Mesenteric fat pad (tissue), 1 donor: Measurements from ENCODE around the gene PRAMEF18. TPM values are rescaled to one million over a fixed set of nuclear protein-coding genes. Genes with fewer than 3 reads are reported as not detected.
"Not testable (repeated sequence)": the region's sequence is repeated elsewhere in the genome, so short reads cannot be mapped to it uniquely, and the experiment has no call there.

Source experiments
- DNase-seq: peaks from one replicate; pipeline ENCODE4 v3.0.0-alpha.2; 2020; ENCODE audit warnings: low spot score
- total RNA-seq: library from RNA; stranded (reverse); fragmentation: NEBNext Ultra II Directional; extraction: Animal tissue kit (Norgen Biotek cat#: 25700); gene quantifications from one replicate; pipeline ENCODE4 v1.2.1, GENCODE V29; 2021
- donor health status: DM: yes; HTN: yes; CAD: no.

The PRAMEF18 gene
- total RNA-seq, 1 donor from 2014 or later: not detected

GRCh38 chr1:13208712-13209111 lies 17.2 kb downstream of the PRAMEF18 start:
- DNase-seq: not testable (repeated sequence)

- DNase-seq: not testable (repeated sequence)
Observed at GRCh38 chr1:13201309-13201708, 24.6 kb downstream of the PRAMEF18 start, which contains the start of gene PRAMEF13. Gene PRAMEF13 (minus strand): TSS chr1:13201409. CDS start chr1:13199589, 1,820 bp downstream.

Other genes starting within 250 kb of the PRAMEF18 start
- not detected for gene PRAMEF27, start 169.6 kb downstream of the PRAMEF18 start, total RNA-seq
- not detected for gene HNRNPCL3, start 165.4 kb downstream of the PRAMEF18 start, total RNA-seq
- not detected for gene PRAMEF25, start 155.4 kb downstream of the PRAMEF18 start, total RNA-seq
- gene HNRNPCL2, start 109.3 kb downstream of the PRAMEF18 start, total RNA-seq: not detected
- not detected for gene PRAMEF26, start 70.1 kb downstream of the PRAMEF18 start, total RNA-seq
- not detected for gene HNRNPCL4, start 60.5 kb downstream of the PRAMEF18 start, total RNA-seq
- not detected for gene PRAMEF9, start 54.3 kb downstream of the PRAMEF18 start, total RNA-seq
- gene PRAMEF13, start 24.7 kb downstream of the PRAMEF18 start, total RNA-seq: not detected
- not detected for gene PRAMEF5, start 28.0 kb upstream of the PRAMEF18 start, total RNA-seq
- gene PRAMEF8, start 59.0 kb upstream of the PRAMEF18 start, total RNA-seq: not detected
- not detected for gene PRAMEF33, start 77.4 kb upstream of the PRAMEF18 start, total RNA-seq
- not detected for gene PRAMEF15, start 89.4 kb upstream of the PRAMEF18 start, total RNA-seq
- not detected for gene PRAMEF14, start 121.0 kb upstream of the PRAMEF18 start, total RNA-seq
- gene PRAMEF19, start 145.8 kb upstream of the PRAMEF18 start, total RNA-seq: not detected
- not detected for gene PRAMEF17, start 163.5 kb upstream of the PRAMEF18 start, total RNA-seq
- gene PRAMEF20, start 184.3 kb upstream of the PRAMEF18 start, total RNA-seq: not detected